Gastrocnemius medialis (tissue), 4 donors: ENCODE results near the gene GALNT10. TPM values are rescaled to one million over a fixed set of nuclear protein-coding genes. Genes with fewer than 3 reads are reported as not detected.

Experiments
- ATAC-seq, 2 donors: fragments of 150-250 bp; one replicate each; pipeline ENCODE4 v1.9.1; 2016
- DNase-seq, 2 donors: peaks; one replicate each; pipeline ENCODE4 v3.0.0-alpha.2; 2019
- H3K27ac ChIP-seq, 4 donors: fragments of 200-600 bp; sonication (generic); 1 replicate in 1 of 4; 2 replicates in 3 of 4; pipeline ENCODE4 v1.5.1; 2016 to 2018; ENCODE audit warnings: mild to moderate bottlenecking in 2 of 4, moderate library complexity in 1 of 4
- H3K27me3 ChIP-seq, 3 donors: fragments of 200-600 bp; sonication (generic) in 2 of 3; 1 replicate in 1 of 3; 2 replicates in 2 of 3; pipeline versions ENCODE4 v1.5.1 to v1.6.0; 2016 to 2019; ENCODE audit warnings: mild to moderate bottlenecking in 1 of 3, moderate library complexity in 1 of 3
- H3K36me3 ChIP-seq, 2 donors: fragments of 200-600 bp; sonication (generic) in 1 of 2; one replicate each; pipeline ENCODE4 v1.5.1; 2017 to 2018
- H3K4me1 ChIP-seq, 2 donors: fragments of 200-600 bp; sonication (generic) in 1 of 2; one replicate each; pipeline ENCODE4 v1.5.1; 2016 to 2017; ENCODE audit warnings: mild to moderate bottlenecking in 2 of 2
- H3K4me3 ChIP-seq, 4 donors: fragments of 200-600 bp; sonication (generic) in 3 of 4; 1 replicate in 1 of 4; 2 replicates in 3 of 4; pipeline ENCODE4 v1.5.1; 2016 to 2019; ENCODE audit warnings: mild to moderate bottlenecking in 2 of 4
- H3K9me3 ChIP-seq, 3 donors: fragments of 200-600 bp; sonication (generic) in 2 of 3; 1 replicate in 1 of 3; 2 replicates in 2 of 3; pipeline ENCODE4 v1.5.1; 2016 to 2019
- POLR2A ChIP-seq, 2 donors: fragments of 450-650 bp; IDR thresholded peaks; one replicate each; pipeline ENCODE4 v1.6.1; 2017; ENCODE audit warnings: antibody characterized with exemption in 2 of 2, mild to moderate bottlenecking in 2 of 2, moderate library complexity in 2 of 2
- in situ Hi-C, 4 donors: fragments of 200-750 bp; cut with MboI; loops; one replicate each; pipeline versions ENCODE4 v1.15.0 to v1.8.0; 2017; ENCODE audit warnings: low sequenced_read_pairs in 4 of 4
- intact Hi-C: fragments of 100-400 bp; cut with DNase I; formaldehyde crosslinking; loops from one replicate; pipeline ENCODE4 v1.15.1; 2023; ENCODE audit warnings: low total_unique reads
- total RNA-seq, 4 donors: library from RNA; depleted of rRNA; stranded (reverse); fragments of >200 nt; gene quantifications; one replicate each; pipeline versions ENCODE4 v1.1.0 to v1.2.3, GENCODE V29; 2016
- TF ChIP-seq, protein P1 (sequence below), 5 experiments: fragments of 450-650 bp in 3 of 5; fragments of 200-600 bp in 2 of 5; sonication (generic) in 2 of 5; IDR thresholded peaks in 4 of 5; conservative IDR thresholded peaks in 1 of 5; 1 replicate in 4 of 5; 2 replicates in 1 of 5; pipeline ENCODE4 v1.5.1; 2016 to 2019; ENCODE audit warnings: antibody characterized with exemption in 5 of 5, mild to moderate bottlenecking in 3 of 5, moderate library complexity in 3 of 5

Gene GALNT10
- total RNA-seq, 4 donors from 2014 or later = 6.1 to 9.9 (median 6.4) TPM

- Histone ChIP-seq H3K27me3 (no peaks in the 10 kb centered on the region), H3K9me3 (no peaks in the 10 kb centered on the region), H3K4me3 (no peak overlapping the region), H3K4me1 (peaks cover 0 to 3% of the 10 kb centered on the region in 2 donors), H3K27ac (no peak overlapping the region), H3K36me3 (no peaks in the 10 kb centered on the region)
- ATAC-seq = no peak
- TF ChIP-seq POLR2A (IDR thresholded peaks at IDR 0.05) = no peak
- TF ChIP-seq, protein P1, sequence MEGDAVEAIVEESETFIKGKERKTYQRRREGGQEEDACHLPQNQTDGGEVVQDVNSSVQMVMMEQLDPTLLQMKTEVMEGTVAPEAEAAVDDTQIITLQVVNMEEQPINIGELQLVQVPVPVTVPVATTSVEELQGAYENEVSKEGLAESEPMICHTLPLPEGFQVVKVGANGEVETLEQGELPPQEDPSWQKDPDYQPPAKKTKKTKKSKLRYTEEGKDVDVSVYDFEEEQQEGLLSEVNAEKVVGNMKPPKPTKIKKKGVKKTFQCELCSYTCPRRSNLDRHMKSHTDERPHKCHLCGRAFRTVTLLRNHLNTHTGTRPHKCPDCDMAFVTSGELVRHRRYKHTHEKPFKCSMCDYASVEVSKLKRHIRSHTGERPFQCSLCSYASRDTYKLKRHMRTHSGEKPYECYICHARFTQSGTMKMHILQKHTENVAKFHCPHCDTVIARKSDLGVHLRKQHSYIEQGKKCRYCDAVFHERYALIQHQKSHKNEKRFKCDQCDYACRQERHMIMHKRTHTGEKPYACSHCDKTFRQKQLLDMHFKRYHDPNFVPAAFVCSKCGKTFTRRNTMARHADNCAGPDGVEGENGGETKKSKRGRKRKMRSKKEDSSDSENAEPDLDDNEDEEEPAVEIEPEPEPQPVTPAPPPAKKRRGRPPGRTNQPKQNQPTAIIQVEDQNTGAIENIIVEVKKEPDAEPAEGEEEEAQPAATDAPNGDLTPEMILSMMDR (IDR thresholded peaks at IDR 0.05 in 4 of 5, conservative IDR thresholded peaks at IDR 0.05 in 1 of 5) = no peak
- in situ Hi-C loops = loop anchor here (5.0 to 25.0 kb wide), 4 partner anchors 207 to 329 kb away; partner anchors contain the start of gene GALNT10 (in 2 of the 4)
- intact Hi-C loops = loop anchor here (5.0 to 10.0 kb wide), 2 partner anchors 209 to 427 kb away; partner anchors contain the start of gene GALNT10
- no peak for DNase-seq
These were observed 210.8 kb downstream of the GALNT10 start for GRCh38 chr5:154401355-154401754.

DNA sequence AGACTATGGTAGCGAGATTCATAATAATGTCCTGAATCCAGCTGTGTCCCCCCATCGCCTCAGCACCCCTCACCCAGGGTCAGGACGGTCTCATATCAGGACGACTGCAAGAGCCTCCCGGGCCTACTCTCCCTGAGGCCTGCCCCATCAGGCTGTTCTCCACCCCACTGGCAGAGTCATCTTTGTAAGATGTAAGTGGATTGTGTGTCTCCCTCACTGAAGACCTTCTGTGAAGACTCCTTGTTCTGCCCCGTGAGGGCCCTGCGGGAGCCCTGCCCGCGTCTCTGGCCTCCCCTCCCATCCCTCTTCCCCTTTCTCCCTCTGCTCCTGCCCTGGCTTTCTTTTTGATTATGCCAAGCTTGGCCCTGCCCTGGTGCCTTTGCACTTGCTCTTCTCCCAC is 211.4 kb downstream of the GALNT10 start:
- in situ Hi-C loops = loop anchor here (5.0 to 25.0 kb wide), 4 partner anchors 207 to 330 kb away; partner anchors contain the start of gene GALNT10 (in 2 of the 4)

DNA sequence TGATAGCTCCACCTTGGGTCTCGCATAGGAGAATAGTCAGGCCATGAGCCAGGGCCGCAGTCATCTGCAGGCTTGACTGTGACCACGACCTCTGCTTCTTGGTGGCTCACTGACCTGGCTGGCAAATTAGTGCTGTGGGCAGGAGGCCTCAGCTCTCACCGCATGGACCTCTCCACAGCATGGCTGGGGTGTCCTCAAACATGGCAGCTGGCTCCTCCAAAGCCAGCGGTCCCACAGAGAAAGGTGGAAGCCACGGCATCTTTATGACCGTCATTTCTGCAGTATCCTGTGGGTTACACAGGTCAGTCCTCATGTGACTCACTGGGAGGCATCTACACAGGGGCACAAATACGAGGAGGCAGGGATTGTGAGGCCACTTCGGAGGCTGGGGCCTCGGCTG is 212.1 kb downstream of the GALNT10 start:
- Histone ChIP-seq H3K4me1 (peaks cover 0 to 3% of the 10 kb centered on the region in 2 donors), H3K4me3 (no peak overlapping the region), H3K9me3 (no peaks in the 10 kb centered on the region), H3K27me3 (no peaks in the 10 kb centered on the region), H3K36me3 (no peaks in the 10 kb centered on the region), H3K27ac (no peak overlapping the region)
- in situ Hi-C loops = loop anchor here (5.0 to 25.0 kb wide), 4 partner anchors 208 to 330 kb away; partner anchors contain the start of gene GALNT10 (in 2 of the 4)
- TF ChIP-seq, protein P1 (IDR thresholded peaks at IDR 0.05 in 4 of 5, conservative IDR thresholded peaks at IDR 0.05 in 1 of 5) = no peak
- TF ChIP-seq POLR2A (IDR thresholded peaks at IDR 0.05) = no peak
- intact Hi-C loops = loop anchor here (5.0 to 10.0 kb wide), 2 partner anchors 210 to 428 kb away; partner anchors contain the start of gene GALNT10
- no peak for ATAC-seq
- DNase-seq = no peak

More for the DNA sequence above, 211.4 kb downstream of the GALNT10 start:
- Histone ChIP-seq H3K27me3 (no peaks in the 10 kb centered on the region), H3K4me1 (peaks cover 0 to 3% of the 10 kb centered on the region in 2 donors), H3K4me3 (no peak overlapping the region), H3K36me3 (no peaks in the 10 kb centered on the region), H3K9me3 (no peaks in the 10 kb centered on the region), H3K27ac (no peak overlapping the region)
- intact Hi-C loops = loop anchor here (5.0 to 10.0 kb wide), 2 partner anchors 210 to 427 kb away; partner anchors contain the start of gene GALNT10
- no peak for TF ChIP-seq POLR2A (IDR thresholded peaks at IDR 0.05)
- TF ChIP-seq, protein P1 (IDR thresholded peaks at IDR 0.05 in 4 of 5, conservative IDR thresholded peaks at IDR 0.05 in 1 of 5) = no peak
- ATAC-seq (no peak), DNase-seq (no peak)

DNA sequence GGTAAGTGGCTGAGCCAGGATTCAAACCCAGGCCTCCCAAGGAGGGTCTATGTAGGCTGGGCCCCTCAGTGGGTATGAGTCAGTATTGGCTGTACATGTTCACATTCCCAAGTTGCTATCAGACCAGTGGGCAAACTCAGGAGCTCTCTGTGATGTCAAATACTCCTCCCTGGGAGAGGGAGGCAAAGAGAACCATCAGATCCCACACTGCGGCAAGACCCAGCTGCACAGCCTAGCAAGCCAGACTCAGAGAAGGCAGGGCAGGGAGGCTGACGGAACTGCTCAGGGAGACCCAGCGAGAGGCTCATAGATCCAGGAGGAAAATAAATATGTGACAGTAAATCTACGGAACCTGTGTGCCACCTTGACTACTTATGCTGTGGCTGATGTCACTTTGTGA is 212.7 kb downstream of the GALNT10 start:
- H3K27me3 ChIP-seq = no peaks in the 10 kb centered on the region
- no peak for ATAC-seq
- no peak overlapping the region for H3K4me3 ChIP-seq
- no peak for DNase-seq
- H3K36me3 ChIP-seq = no peaks in the 10 kb centered on the region
- TF ChIP-seq POLR2A (IDR thresholded peaks at IDR 0.05) = no peak
- TF ChIP-seq, protein P1 (IDR thresholded peaks at IDR 0.05 in 4 of 5, conservative IDR thresholded peaks at IDR 0.05 in 1 of 5) = no peak
- intact Hi-C loops = loop anchor here (5.0 to 10.0 kb wide), 2 partner anchors 211 to 428 kb away; partner anchors contain the start of gene GALNT10
- in situ Hi-C loops = loop anchor here (5.0 to 25.0 kb wide), 4 partner anchors 208 to 331 kb away; partner anchors contain the start of gene GALNT10 (in 2 of the 4)
- H3K4me1 ChIP-seq = peaks cover 0 to 3% of the 10 kb centered on the region in 2 donors
- no peak overlapping the region for H3K27ac ChIP-seq
- H3K9me3 ChIP-seq = no peaks in the 10 kb centered on the region
